ENCODE results near the gene MED16.

DNA sequence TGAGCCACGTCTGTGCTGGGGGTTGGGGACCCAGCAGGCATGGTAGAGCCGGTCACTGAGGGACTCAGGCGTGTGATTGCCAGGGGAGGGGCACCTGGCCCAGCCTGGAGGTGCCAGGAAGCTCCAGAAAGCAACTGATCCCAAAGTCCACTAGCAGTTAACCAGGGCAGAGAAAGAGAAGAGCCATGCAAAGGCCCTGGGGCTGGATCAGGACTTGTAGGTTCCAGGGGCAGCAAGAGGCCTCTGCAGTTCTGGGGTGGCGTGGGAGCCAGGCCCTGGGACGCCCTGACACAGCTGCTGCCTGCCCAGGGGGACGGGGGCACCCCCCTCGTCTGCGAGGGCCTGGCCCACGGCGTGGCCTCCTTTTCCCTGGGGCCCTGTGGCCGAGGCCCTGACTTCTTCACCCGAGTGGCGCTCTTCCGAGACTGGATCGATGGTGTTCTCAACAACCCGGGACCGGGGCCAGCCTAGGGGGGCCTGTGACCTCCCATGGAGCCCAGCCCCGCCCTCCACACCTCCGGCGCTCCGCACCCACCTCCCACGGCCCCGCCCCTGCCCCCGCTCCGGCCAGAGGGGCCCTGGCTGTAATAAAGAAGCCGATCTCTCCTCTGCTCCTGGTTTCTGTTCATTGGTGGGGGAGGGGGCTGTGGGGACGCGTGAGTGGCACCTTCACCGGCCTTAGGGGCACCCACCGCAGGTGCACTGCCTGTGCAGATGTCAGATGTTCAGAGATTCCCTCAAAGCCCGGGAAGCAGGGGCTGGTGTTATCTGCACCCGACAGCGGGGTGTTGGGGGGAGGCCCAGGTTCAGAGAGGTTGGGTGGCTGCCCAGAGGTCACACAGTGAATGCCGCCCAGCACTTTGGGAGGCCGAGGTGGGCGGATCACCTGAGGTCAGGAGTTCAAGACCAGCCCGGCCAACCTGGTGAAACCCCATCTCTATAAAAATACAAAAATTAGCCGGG is 61.3 kb downstream of the MED16 start:
- TF ChIP-seq POLR2AphosphoS5 (IDR thresholded peaks at IDR 0.05; ENCODE audit: low read depth, low read length) (no peak), TAF1 (IDR thresholded peaks at IDR 0.05; ENCODE audit: borderline replicate concordance, insufficient read depth, low read length) (no peak), SIN3A (IDR thresholded peaks at IDR 0.05; ENCODE audit: borderline replicate concordance, insufficient read depth, low read length) (no peak), FOXP2 (optimal IDR thresholded peaks at IDR 0.05; ENCODE audit: borderline replicate concordance, extremely low read depth, extremely low read length, insufficient read depth) (no peak)
- TF ChIP-seq, protein P1, sequence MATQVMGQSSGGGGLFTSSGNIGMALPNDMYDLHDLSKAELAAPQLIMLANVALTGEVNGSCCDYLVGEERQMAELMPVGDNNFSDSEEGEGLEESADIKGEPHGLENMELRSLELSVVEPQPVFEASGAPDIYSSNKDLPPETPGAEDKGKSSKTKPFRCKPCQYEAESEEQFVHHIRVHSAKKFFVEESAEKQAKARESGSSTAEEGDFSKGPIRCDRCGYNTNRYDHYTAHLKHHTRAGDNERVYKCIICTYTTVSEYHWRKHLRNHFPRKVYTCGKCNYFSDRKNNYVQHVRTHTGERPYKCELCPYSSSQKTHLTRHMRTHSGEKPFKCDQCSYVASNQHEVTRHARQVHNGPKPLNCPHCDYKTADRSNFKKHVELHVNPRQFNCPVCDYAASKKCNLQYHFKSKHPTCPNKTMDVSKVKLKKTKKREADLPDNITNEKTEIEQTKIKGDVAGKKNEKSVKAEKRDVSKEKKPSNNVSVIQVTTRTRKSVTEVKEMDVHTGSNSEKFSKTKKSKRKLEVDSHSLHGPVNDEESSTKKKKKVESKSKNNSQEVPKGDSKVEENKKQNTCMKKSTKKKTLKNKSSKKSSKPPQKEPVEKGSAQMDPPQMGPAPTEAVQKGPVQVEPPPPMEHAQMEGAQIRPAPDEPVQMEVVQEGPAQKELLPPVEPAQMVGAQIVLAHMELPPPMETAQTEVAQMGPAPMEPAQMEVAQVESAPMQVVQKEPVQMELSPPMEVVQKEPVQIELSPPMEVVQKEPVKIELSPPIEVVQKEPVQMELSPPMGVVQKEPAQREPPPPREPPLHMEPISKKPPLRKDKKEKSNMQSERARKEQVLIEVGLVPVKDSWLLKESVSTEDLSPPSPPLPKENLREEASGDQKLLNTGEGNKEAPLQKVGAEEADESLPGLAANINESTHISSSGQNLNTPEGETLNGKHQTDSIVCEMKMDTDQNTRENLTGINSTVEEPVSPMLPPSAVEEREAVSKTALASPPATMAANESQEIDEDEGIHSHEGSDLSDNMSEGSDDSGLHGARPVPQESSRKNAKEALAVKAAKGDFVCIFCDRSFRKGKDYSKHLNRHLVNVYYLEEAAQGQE (IDR thresholded peaks at IDR 0.05; ENCODE audit: insufficient read depth in 1 of 2, low read depth in 2 of 2, low read length in 2 of 2): no peak

Measured in PFSK-1 (cell line).